DMS 273 treated with DMSO at 0.1 percent for 48 hours (cell line): Measurements from ENCODE around the gene WDR7.
"Not testable (repeated sequence)": the region's sequence is repeated elsewhere in the genome, so short reads cannot be mapped to it uniquely, and the experiment has no call there.

ENCODE experiments used
- DNase-seq: peaks from one replicate; lab custom pipeline; 2025; lab: John Stamatoyannopoulos, UW

The WDR7 gene

DNA sequence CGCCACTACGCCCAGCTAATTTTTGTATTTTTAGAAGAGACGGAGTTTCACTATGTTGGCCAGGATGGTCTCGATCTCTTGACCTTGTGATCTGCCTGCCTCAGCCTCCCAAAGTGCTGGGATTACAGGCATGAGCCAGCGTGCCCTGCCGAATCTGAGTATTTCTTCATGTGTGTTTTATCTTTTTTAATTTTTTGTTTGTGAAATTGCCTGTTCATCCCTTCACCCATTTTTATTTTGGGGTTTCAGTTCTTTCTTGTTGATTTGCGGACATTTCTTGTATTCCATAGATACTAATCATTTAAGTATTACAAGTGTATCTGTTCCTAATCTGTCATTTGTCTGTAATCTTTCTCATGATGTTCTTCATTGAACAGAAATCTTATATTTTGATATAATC lies 3.1 kb downstream of the WDR7 start:
- not testable (repeated sequence) for DNase-seq

GRCh38 chr18:56658261-56658660 lies 7.1 kb downstream of the WDR7 start:
- DNase-seq: no peak

- DNase-seq: no peak
These were observed 8.0 kb downstream of the WDR7 start for GRCh38 chr18:56659111-56659510.

- no peak for DNase-seq
These were observed 9.5 kb downstream of the WDR7 start for GRCh38 chr18:56660655-56661054.

DNA sequence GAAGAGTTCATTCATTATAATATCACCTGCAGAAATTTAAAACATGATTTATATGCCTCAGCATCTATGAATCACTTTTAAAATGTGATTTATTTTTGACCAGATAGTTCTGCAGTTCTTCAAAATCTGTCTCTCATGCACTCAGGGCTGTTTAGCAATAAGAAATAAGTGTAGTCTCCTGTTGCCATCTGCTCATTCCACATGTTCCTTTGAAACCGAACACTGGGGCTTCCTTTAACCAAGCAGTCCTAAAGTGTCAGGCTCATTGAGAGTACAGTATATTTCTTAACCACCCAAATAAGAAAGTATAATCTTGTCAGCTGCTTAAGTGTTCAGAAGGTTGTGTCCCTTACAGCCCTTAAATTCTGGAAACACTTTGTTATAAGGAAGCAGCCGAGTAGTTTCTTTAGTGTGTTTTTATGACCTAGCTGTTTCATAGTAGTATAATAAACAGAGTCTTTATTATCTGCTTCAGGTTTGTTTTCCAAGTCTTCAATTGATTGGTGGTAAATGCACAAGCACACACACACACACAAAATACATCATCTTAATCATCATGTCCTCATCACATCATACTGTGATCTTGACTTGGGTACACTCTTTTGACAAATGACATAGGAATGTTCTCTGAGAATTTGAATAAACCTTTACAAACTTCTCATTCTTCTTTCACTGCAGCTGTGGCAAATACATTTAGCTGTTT lies 10.4 kb downstream of the WDR7 start:
- DNase-seq: peak; percentile 89

DNA sequence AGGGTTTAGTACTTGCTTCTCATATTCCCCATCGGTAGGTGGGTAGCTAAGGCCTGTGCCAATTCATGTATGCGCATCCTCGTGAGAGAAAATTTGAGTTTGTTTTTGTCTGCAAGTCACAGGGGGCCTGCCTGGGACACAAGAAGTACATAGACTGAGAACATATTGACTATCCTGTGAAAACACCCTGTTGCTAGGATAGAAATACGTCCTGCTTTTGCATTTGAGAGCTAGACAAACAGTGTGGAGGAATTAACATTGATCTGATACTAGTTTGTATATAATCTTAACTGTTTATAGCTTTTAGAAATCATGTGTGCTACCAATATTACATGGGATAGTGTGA lies 10.9 kb downstream of the WDR7 start:
- DNase-seq: no peak

GRCh38 chr18:56662502-56662901 lies 11.3 kb downstream of the WDR7 start:
- no peak for DNase-seq

DNA sequence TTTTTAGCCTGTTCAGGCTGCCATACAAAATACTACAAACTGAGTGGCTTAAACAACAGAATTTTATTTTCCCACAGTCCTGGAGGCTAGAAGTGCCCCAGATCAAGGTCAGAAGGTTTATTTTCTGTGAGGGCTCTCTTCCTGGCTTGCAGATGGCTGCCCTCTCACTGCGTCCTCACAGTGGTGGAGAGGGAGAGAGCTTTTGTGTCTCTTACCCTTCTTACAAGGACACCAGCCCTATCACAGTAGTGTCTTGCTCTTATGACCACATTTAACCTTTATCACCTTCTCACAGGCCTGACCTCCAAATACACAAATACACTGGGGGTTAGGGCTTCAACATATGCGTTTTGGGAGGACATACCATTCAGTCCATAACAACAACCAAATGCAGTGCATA lies 11.7 kb downstream of the WDR7 start:
- no peak for DNase-seq

DNA sequence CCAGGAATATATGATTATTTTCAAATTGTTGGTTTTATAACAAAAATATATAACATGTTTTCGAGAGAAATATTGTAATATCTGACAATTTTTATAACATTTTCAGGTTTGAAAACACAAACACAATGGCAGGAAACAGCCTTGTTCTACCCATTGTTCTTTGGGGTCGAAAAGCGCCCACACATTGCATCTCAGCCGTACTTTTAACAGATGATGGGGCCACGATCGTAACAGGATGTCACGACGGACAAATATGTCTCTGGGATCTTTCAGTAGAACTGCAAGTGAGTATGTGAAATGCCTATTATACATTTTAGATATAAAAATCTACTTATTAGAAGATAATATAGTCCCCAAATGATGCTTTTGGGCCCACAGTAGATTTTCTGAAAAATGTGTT lies 21.2 kb downstream of the WDR7 start:
- no peak for DNase-seq

- no peak for DNase-seq
These were observed 21.8 kb downstream of the WDR7 start for GRCh38 chr18:56672981-56673380.

DNA sequence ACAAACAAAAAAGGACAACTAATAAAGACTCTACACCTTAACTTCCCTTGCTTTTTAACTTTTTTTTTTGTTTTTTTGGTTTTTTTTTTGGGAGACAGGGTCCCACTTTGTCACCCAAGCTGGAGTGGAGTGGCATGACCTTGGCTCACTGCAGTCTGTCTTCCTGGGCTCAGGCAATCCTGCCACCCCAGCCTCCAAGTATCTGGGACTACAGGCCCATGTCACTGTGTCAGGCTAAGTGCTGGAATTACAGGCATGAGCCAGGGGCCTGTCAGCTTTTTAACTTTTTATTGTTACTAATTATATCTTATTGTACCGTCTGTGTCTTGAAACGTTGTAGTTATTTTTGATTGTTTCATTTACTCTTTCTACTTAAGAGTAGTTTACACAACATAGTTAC lies 25.5 kb downstream of the WDR7 start:
- DNase-seq: no peak

DNA sequence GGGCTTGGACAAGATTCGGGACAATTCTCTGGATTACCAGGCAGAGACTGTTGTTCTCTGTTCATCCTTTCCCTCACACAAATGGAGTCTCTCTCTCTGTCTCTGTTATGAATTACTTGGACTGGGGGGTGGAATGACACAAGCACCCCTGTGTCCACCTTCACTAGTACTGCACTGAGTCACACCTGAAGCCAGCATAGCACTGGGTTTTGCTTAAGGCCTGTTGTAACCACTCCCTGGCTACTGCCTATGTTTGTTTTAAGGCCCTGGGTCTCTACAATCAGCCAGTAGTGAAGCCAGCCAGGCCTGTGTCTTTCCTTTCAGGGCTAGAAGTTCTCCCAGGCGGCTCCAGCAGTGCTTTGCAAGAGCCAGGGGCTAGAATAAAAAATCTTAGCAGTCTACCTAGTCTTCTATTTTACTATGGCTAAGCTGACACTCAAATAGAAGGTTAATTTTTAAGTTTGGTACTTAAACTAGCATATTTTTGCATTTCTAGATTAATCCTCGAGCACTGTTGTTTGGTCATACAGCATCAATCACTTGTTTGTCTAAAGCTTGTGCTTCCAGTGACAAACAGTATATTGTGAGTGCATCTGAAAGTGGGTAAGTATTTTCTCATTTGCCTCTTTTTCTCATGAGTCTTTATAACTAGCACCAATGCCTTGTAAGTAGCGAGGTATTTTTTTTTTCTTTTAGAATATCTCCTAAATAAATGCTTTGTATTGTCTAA lies 27.8 kb downstream of the WDR7 start:
- no peak for DNase-seq

DNA sequence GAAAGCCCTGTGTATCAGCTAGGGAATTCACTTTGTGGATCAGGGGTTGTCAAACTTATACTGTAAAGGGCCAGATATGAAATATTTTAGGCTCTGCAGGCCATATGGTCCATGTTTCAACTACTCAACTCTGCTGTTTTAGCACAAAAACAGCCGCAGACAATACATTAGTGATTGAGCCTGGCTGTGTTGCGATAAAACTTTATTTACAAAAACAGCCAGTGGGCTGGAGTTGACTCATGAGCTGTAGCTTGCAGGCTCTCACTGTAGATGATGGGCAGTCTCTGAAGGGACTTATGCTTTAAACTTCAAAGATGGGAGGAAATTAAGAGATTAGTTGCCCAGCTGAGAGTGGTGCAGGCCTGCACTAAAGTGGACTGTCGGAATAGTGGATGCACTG lies 33.1 kb downstream of the WDR7 start:
- no peak for DNase-seq

- no peak for DNase-seq
These were observed 40.4 kb downstream of the WDR7 start for GRCh38 chr18:56691530-56691929.

DNA sequence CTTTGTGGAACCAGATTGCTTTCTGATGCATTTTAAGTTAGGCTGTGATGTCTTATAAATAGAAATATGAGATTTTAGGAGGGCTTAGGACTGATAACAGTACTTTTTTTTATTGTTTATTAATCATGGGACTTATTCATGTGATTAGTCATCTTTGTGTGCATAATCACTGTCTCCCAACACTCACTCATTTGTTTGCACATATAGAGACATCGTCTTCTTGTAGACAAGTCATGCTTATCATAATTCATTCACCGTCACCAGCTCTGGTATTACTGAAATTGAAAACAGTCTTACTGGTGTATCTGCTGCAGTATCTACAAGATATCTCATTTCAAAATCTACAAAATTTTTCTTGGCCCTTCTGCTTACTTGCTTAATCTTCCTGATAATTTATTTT lies 45.8 kb downstream of the WDR7 start:
- no peak for DNase-seq

- DNase-seq: peak; percentile 12
These were observed 51.8 kb downstream of the WDR7 start for GRCh38 chr18:56702946-56703345.

GRCh38 chr18:56709463-56709862 lies 58.3 kb downstream of the WDR7 start:
- DNase-seq: peak; percentile 8

GRCh38 chr18:56711708-56712445 lies 60.7 kb downstream of the WDR7 start:
- DNase-seq: no peak

- no peak for DNase-seq
These were observed 61.6 kb downstream of the WDR7 start for GRCh38 chr18:56712761-56713160.

DNA sequence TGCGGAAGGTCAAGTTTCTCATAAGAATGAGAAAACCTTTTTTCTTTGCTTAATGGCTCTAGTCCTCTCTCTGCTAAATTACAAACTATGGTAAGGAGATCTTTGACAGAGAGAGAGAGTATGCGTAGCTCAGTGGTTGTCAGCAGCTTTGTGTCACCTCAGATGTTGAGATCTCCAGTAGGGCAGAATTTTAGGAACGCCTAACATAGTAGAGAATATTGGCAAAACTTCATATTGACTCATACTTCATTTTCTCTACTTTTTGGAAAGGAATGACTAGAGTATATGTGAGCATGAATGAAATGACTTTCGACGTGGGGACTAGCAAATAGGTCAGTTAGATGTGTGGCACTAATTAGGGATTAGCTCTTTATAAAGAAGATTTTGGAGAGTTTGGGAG lies 64.0 kb downstream of the WDR7 start:
- no peak for DNase-seq

DNA sequence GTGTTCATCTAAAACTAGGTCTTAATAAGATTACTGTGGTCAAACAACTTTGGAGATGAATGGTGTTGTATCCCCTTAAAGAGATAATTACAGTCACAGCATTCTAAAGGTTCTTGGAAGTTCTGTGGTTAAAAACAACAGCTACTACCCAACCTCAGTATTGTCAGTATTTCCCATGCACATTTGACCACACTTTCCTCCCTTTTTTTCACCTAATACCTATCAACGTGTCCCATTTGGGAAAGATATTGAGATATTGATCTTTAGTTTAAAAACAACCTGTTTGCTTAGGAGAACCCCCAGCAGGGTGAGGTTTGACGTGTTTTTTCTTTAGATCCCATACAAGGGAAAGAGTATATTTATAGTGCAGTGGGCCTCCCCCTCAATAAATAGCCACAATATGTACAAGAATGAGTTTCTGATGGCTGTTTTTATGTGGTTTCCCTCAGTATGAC lies 65.6 kb downstream of the WDR7 start:
- DNase-seq: no peak

DNA sequence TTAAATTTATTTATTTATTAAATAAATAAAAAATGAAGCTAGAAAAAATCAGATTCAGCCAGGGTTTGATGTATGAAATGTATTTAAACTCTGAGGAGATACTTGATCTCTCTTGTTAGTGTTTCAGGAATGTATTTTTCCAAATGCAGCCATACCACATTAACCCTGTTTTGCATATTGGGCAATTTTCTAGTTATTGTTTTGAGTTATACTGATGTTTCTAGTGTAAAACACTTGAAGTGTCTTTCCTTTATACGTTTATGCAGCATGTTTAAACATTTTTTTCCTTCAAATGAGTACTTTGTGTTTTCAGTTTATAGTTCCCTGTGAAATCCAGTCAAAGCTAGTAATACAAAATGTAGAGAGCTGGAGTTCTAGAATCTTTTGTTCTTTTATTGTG lies 69.9 kb downstream of the WDR7 start:
- no peak for DNase-seq

GRCh38 chr18:56721491-56721890 lies 70.3 kb downstream of the WDR7 start:
- DNase-seq: no peak
